Panc1 (cell line): ENCODE data around the gene C22orf15. TPM values are rescaled to one million over a fixed set of nuclear protein-coding genes. Genes with fewer than 3 reads are reported as not detected.

Experiments
- ATAC-seq: fragments of 200-7000 bp; cut with Tn5 transposase; 2 replicates; pipeline ENCODE4 v1.9.1; 2020; ENCODE audit warnings: mild to moderate bottlenecking, moderate library complexity
- BruUV-seq: library from RNA; stranded (reverse); fragments of 400-500 nt; replicated peaks from 2 replicates; lab custom pipeline; 2021; lab: Mats Ljungman, UMichigan
- CTCF ChIA-PET: fragments of 300-600 bp; sonication (Branson Sonifier 250); formaldehyde crosslinking; loops from one replicate; lab custom pipeline; 2022; ENCODE audit warnings: antibody characterized with exemption; lab: Charles Lee
- POLR2A ChIA-PET: fragments of 300-600 bp; sonication (Branson Sonifier 250); formaldehyde crosslinking; loops from one replicate; lab custom pipeline; 2022; ENCODE audit warnings: antibody characterized with exemption; lab: Charles Lee
- DNase-seq: peaks from one replicate; pipeline ENCODE4 v3.0.0-alpha.2; 2010; ENCODE audit warnings: low read depth, low spot score
- H3K27ac ChIP-seq: 2 replicates; pipeline ENCODE4 v1.5.1; 2011; ENCODE audit warnings: mild to moderate bottlenecking, low read length, inconsistent platforms
- H3K27me3 ChIP-seq: fragments of 200-500 bp; sonication (Bioruptor generic); 2 replicates; pipeline ENCODE4 v1.6.0; 2014; ENCODE audit warnings: low read length, inconsistent platforms; ENCODE audit not compliant: control insufficient read depth, insufficient read depth
- H3K36me3 ChIP-seq: fragments of 200-500 bp; sonication (Bioruptor generic); 2 replicates; pipeline ENCODE4 v1.5.1; 2014; ENCODE audit warnings: inconsistent platforms, mild to moderate bottlenecking, low read length, moderate library complexity; ENCODE audit not compliant: control insufficient read depth, insufficient read depth
- H3K4me1 ChIP-seq: 2 replicates; pipeline ENCODE4 v1.5.1; 2011; ENCODE audit warnings: inconsistent platforms, mild to moderate bottlenecking, low read length, moderate library complexity; ENCODE audit not compliant: control insufficient read depth, insufficient read depth
- H3K4me3 ChIP-seq, 2 experiments: 2 replicates each; pipeline ENCODE4 v1.5.1; 2011 to 2012; ENCODE audit warnings: low read depth in 2 of 2, low read length in 2 of 2, mild to moderate bottlenecking in 2 of 2, inconsistent platforms in 1 of 2, moderate library complexity in 1 of 2
- H3K9me3 ChIP-seq: fragments of 200-500 bp; sonication (Bioruptor generic); 2 replicates; pipeline ENCODE4 v1.5.1; 2014; ENCODE audit warnings: low read depth, mild to moderate bottlenecking, inconsistent platforms, low read length, moderate library complexity; ENCODE audit not compliant: control insufficient read depth, insufficient read depth
- CTCF ChIP-seq: fragments of 450-650 bp; IDR thresholded peaks from 2 replicates; pipeline ENCODE4 v1.5.1; 2017; ENCODE audit warnings: mild to moderate bottlenecking
- POLR2AphosphoS5 ChIP-seq: IDR thresholded peaks from 2 replicates; pipeline ENCODE4 v1.6.1; 2012; ENCODE audit warnings: mild to moderate bottlenecking, low read depth, low read length, moderate library complexity
- REST ChIP-seq, 2 experiments: IDR thresholded peaks; 2 replicates each; pipeline ENCODE4 v1.6.1; 2011 to 2012; ENCODE audit warnings: low read depth in 2 of 2, control low read depth in 1 of 2, low read length in 1 of 2, mild to moderate bottlenecking in 1 of 2, moderate library complexity in 1 of 2; ENCODE audit not compliant: insufficient read depth in 1 of 2
- SIN3A ChIP-seq: IDR thresholded peaks from 2 replicates; pipeline ENCODE4 v1.6.1; 2012; ENCODE audit warnings: low read depth, mild to moderate bottlenecking, low read length, moderate library complexity, borderline replicate concordance; ENCODE audit not compliant: insufficient read depth
- TCF7L2 ChIP-seq: IDR thresholded peaks from 2 replicates; pipeline ENCODE4 v1.6.1; 2011; ENCODE audit warnings: mild to moderate bottlenecking, low read depth, low read length, inconsistent platforms
- in situ Hi-C: cut with HindIII; loops from 2 replicates; pipeline ENCODE4 v1.10.0; 2016; ENCODE audit warnings: low sequenced_read_pairs, low pct_unique_long_range_greater_than_20kb
- intact Hi-C: fragments of 100-400 bp; cut with micrococcal nuclease; formaldehyde crosslinking; loops from one replicate; pipeline ENCODE4 v1.10.0; 2022; ENCODE audit not compliant: unreplicated experiment
- total RNA-seq: library from RNA; stranded (reverse); gene quantifications from one replicate; pipeline ENCODE4 v1.2.1, GENCODE V29; 2021; ENCODE audit not compliant: unreplicated experiment

Gene C22orf15
- total RNA-seq, 1 experiment from 2014 or later: not detected

GRCh38 chr22:23714596-23715578 is 47.9 kb upstream of the C22orf15 start:
- no peaks in the 10 kb centered on the region for H3K4me1 ChIP-seq
- in situ Hi-C loops (no loop called here), intact Hi-C loops (no loop called here)
- ChIA-PET CTCF (no interaction called here), POLR2A (interaction anchor here (0.5 kb wide), 1 partner anchor 171 kb away, joined by 3 read pairs; no protein-coding TSS in a partner anchor)
- H3K27ac ChIP-seq: no peak overlapping the region
- no peak overlapping the region for H3K4me3 ChIP-seq
- no peaks in the 10 kb centered on the region for H3K9me3 ChIP-seq
- ATAC-seq (no peak), DNase-seq (no peak)
- no TSS peak for BruUV-seq
- H3K36me3 ChIP-seq: peaks cover 2% of the 10 kb centered on the region
- TF ChIP-seq CTCF (no peak), REST (IDR thresholded peaks at IDR 0.05; ENCODE audit: insufficient read depth in 1 of 2, low read depth in 2 of 2, low read length in 1 of 2) (no peak), SIN3A (no peak), POLR2AphosphoS5 (no peak), TCF7L2 (no peak)
- no peaks in the 10 kb centered on the region for H3K27me3 ChIP-seq

GRCh38 chr22:23715806-23716375 is 46.9 kb upstream of the C22orf15 start:
- Histone ChIP-seq H3K9me3 (no peaks in the 10 kb centered on the region), H3K27ac (no peak overlapping the region), H3K4me1 (no peaks in the 10 kb centered on the region), H3K4me3 (peak overlapping the region; percentile 65 to 79), H3K27me3 (no peaks in the 10 kb centered on the region), H3K36me3 (peaks cover 2% of the 10 kb centered on the region)
- TF ChIP-seq TCF7L2: no peak
- no peak for TF ChIP-seq SIN3A
- no peak for TF ChIP-seq REST (IDR thresholded peaks at IDR 0.05; ENCODE audit: insufficient read depth in 1 of 2, low read depth in 2 of 2, low read length in 1 of 2)
- ChIA-PET POLR2A (interaction anchor here (0.5 kb wide), 1 partner anchor 21 kb away, joined by 16 read pairs; no protein-coding TSS in a partner anchor), CTCF (no interaction called here)
- no TSS peak for BruUV-seq
- ATAC-seq: no peak
- intact Hi-C loops: no loop called here
- DNase-seq: no peak
- in situ Hi-C loops: no loop called here
